Osteoblast (primary cell): ENCODE measurements around the gene CARMIL1. TPM values are rescaled to one million over a fixed set of nuclear protein-coding genes. Genes with fewer than 3 reads are reported as not detected.

Source experiments
- DNase-seq: peaks from one replicate; pipeline ENCODE4 v3.0.0; 2011; ENCODE audit warnings: low spot score, mixed read lengths; ENCODE audit not compliant: insufficient read length; ENCODE audit errors: missing footprints
- H2AFZ ChIP-seq: 2 replicates; pipeline ENCODE4 v1.6.0; 2011; ENCODE audit warnings: mild to moderate bottlenecking, low read length
- H3K27ac ChIP-seq: 2 replicates; pipeline ENCODE4 v1.5.1; 2011; ENCODE audit warnings: mild to moderate bottlenecking, low read depth, low read length, moderate library complexity
- H3K27me3 ChIP-seq: 2 replicates; pipeline ENCODE4 v1.6.0; 2012; ENCODE audit warnings: mild to moderate bottlenecking, control low read depth, inconsistent platforms, low read length, moderate library complexity; ENCODE audit not compliant: insufficient read depth
- H3K36me3 ChIP-seq: 2 replicates; pipeline ENCODE4 v1.5.1; 2011; ENCODE audit warnings: mild to moderate bottlenecking, low read length, control low read depth, moderate library complexity; ENCODE audit not compliant: insufficient read depth
- H3K4me1 ChIP-seq: 2 replicates; pipeline ENCODE4 v1.5.1; 2011; ENCODE audit warnings: mild to moderate bottlenecking, low read length, control low read depth, moderate library complexity; ENCODE audit not compliant: insufficient read depth
- H3K4me2 ChIP-seq: 2 replicates; pipeline ENCODE4 v1.6.0; 2011; ENCODE audit warnings: mild to moderate bottlenecking, low read length; ENCODE audit not compliant: insufficient read depth
- H3K4me3 ChIP-seq: fragments of 200-600 bp; sonication (generic); 3 replicates; pipeline ENCODE4 v1.5.1; 2012; ENCODE audit warnings: mild to moderate bottlenecking, low read length, inconsistent platforms; ENCODE audit not compliant: insufficient read depth
- H3K79me2 ChIP-seq: 2 replicates; pipeline ENCODE4 v1.6.0; 2012; ENCODE audit warnings: mild to moderate bottlenecking, low read length, control low read depth, inconsistent platforms; ENCODE audit not compliant: insufficient read depth
- H3K9me3 ChIP-seq: 2 replicates; pipeline ENCODE4 v1.5.1; 2011; ENCODE audit warnings: low read depth, low read length, control low read depth
- H4K20me1 ChIP-seq: 2 replicates; pipeline ENCODE4 v1.6.0; 2012; ENCODE audit warnings: mild to moderate bottlenecking, low read length, control low read depth; ENCODE audit not compliant: insufficient read depth
- total RNA-seq: library from RNA; depleted of rRNA; stranded (reverse); fragments of >200 nt; gene quantifications from 2 replicates; pipeline ENCODE4 v1.2.3, GENCODE V29; 2012
- TF ChIP-seq, protein P1 (sequence below): IDR thresholded peaks from 2 replicates; pipeline ENCODE4 v1.5.1; 2011; ENCODE audit warnings: mild to moderate bottlenecking, low read depth, low read length, moderate library complexity; ENCODE audit errors: extremely low read depth

The CARMIL1 gene
- total RNA-seq, 1 donor: 25.7 TPM

DNA sequence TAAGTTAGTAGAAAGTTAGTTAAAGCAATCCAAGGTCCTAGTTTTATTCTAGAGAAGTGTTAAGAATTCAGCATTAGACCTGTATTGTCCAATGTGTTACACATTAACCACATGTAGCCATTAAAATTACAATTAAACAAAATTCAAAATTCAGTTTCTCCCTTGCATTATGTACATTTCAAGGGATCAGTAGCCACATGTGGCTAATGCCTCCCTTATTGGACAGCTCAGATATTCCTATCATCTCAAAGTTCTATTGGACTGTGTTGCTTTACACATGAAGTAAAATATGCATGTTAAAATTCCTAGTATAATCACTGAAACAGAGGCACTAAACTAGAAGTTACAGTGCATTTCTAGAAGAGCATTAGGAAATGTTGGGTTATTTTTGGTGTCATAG is 265.7 kb downstream of the CARMIL1 start:
- H3K36me3 ChIP-seq: no peaks in the 10 kb centered on the region
- TF ChIP-seq, protein P1, sequence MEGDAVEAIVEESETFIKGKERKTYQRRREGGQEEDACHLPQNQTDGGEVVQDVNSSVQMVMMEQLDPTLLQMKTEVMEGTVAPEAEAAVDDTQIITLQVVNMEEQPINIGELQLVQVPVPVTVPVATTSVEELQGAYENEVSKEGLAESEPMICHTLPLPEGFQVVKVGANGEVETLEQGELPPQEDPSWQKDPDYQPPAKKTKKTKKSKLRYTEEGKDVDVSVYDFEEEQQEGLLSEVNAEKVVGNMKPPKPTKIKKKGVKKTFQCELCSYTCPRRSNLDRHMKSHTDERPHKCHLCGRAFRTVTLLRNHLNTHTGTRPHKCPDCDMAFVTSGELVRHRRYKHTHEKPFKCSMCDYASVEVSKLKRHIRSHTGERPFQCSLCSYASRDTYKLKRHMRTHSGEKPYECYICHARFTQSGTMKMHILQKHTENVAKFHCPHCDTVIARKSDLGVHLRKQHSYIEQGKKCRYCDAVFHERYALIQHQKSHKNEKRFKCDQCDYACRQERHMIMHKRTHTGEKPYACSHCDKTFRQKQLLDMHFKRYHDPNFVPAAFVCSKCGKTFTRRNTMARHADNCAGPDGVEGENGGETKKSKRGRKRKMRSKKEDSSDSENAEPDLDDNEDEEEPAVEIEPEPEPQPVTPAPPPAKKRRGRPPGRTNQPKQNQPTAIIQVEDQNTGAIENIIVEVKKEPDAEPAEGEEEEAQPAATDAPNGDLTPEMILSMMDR: no peak

DNA sequence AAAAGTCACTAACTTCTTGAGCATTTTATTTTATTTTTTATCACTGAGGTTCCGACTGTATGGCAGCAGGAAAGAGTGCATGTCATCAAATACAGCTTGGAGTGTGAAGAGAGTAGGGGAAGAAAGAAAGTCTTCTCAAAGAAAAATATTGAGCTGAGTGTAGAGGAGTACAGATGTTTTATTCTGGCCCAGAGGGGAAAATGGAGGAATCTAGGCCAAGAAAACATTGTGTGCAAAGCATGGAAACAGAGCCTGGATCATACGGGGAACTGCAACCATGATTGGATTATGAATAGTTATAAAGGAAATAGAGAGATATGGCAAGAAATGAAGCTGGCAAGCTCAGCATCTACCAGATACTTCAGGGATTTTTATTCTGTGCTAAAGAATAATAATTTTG is 268.6 kb downstream of the CARMIL1 start:
- Histone ChIP-seq H3K4me2 (no peak overlapping the region), H3K27me3 (no peaks in the 10 kb centered on the region), H4K20me1 (no peaks in the 10 kb centered on the region), H3K9me3 (no peaks in the 10 kb centered on the region), H3K27ac (no peak overlapping the region), H3K36me3 (no peaks in the 10 kb centered on the region), H3K4me3 (no peak overlapping the region), H3K4me1 (no peaks in the 10 kb centered on the region), H2AFZ (no peak overlapping the region), H3K79me2 (no peaks in the 10 kb centered on the region)
- TF ChIP-seq, protein P1: no peak
- no peak for DNase-seq

More for the DNA sequence above, 265.7 kb downstream of the CARMIL1 start:
- Histone ChIP-seq H3K79me2 (no peaks in the 10 kb centered on the region), H3K4me2 (no peak overlapping the region), H3K27ac (no peak overlapping the region), H3K9me3 (no peaks in the 10 kb centered on the region), H3K4me1 (no peaks in the 10 kb centered on the region), H4K20me1 (no peaks in the 10 kb centered on the region), H3K27me3 (no peaks in the 10 kb centered on the region), H3K4me3 (no peak overlapping the region), H2AFZ (no peak overlapping the region)
- no peak for DNase-seq

DNA sequence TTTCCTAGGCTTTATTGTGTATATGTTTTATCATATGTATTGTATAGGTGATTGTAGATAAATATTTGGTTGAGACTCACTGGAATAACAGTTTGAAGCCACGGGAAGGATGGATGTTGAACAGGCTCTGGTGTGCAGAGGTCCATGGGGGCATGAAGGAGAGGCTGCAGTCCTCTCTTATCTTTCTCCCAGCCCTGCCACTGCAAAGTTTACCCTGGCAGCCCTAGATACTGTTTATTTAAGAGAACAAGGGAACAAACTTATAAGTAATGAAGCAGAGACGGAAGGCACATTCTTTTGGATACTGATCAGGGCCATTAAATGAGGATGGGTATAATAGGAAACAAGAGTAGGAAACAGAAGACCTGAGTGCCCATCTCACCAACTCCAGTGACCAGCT is 269.3 kb downstream of the CARMIL1 start:
- Histone ChIP-seq H3K4me1 (no peaks in the 10 kb centered on the region), H3K27ac (no peak overlapping the region), H3K4me3 (no peak overlapping the region), H4K20me1 (no peaks in the 10 kb centered on the region), H3K27me3 (no peaks in the 10 kb centered on the region), H2AFZ (no peak overlapping the region), H3K9me3 (no peaks in the 10 kb centered on the region), H3K79me2 (no peaks in the 10 kb centered on the region), H3K36me3 (no peaks in the 10 kb centered on the region), H3K4me2 (no peak overlapping the region)
- no peak for DNase-seq
- TF ChIP-seq, protein P1: no peak

DNA sequence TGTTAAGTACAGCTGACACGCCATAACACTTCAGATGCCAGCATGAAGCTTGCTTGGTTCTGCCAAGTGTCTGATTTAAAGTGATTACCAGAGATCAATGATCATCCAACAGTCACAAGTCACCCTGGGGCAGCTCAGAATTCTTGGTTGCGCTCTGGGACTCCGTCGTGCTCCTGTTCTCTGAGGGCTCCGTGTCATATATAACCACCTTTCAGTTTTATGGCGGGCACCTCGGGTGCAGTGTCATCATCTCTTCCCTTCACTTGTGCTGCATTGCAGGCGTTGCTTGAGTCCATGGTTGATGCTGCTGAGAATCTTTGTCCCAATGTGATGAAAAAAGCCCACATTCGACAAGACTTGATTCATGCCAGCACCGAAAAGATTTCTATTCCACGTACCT is 271.5 kb downstream of the CARMIL1 start:
- Histone ChIP-seq H3K4me1 (no peaks in the 10 kb centered on the region), H3K4me2 (no peak overlapping the region), H3K27ac (no peak overlapping the region), H3K4me3 (no peak overlapping the region), H3K9me3 (no peaks in the 10 kb centered on the region), H2AFZ (no peak overlapping the region), H3K27me3 (no peaks in the 10 kb centered on the region), H3K79me2 (no peaks in the 10 kb centered on the region), H4K20me1 (no peaks in the 10 kb centered on the region), H3K36me3 (no peaks in the 10 kb centered on the region)
- DNase-seq: no peak
- TF ChIP-seq, protein P1: no peak
